GM18519 (cell line): ENCODE data around the gene TLR7.

Experiments used
- ATAC-seq: cut with Tn5 transposase; IDR thresholded peaks from one replicate; pipeline ENCODE4 v1.9.1; 2021; ENCODE audit warnings: mild to moderate bottlenecking, moderate library complexity; ENCODE audit not compliant: unreplicated experiment, low FRiP score

Gene TLR7

GRCh38 chrX:12890467-12890866, 23.6 kb downstream of the TLR7 start:
- no peak for ATAC-seq

DNA sequence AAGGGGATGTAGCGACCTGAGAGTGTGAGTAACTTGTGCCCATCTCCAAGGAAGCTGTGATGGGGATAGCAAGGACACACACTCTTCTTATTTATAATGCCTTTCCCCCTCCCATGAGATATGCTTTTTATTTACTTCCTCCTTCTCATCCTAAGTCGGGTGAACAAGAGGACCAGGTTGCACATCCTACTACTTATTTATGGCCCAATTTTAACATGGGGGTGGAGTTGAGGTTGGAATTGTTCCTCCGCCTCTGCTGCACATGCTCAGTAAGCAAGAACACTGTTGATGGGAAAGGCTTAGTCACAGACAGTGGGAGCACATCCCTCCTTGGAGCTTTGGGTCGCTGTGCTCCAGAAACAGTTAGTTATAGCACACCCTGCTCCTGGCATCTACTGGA, 24.3 kb downstream of the TLR7 start:
- ATAC-seq = no peak

DNA sequence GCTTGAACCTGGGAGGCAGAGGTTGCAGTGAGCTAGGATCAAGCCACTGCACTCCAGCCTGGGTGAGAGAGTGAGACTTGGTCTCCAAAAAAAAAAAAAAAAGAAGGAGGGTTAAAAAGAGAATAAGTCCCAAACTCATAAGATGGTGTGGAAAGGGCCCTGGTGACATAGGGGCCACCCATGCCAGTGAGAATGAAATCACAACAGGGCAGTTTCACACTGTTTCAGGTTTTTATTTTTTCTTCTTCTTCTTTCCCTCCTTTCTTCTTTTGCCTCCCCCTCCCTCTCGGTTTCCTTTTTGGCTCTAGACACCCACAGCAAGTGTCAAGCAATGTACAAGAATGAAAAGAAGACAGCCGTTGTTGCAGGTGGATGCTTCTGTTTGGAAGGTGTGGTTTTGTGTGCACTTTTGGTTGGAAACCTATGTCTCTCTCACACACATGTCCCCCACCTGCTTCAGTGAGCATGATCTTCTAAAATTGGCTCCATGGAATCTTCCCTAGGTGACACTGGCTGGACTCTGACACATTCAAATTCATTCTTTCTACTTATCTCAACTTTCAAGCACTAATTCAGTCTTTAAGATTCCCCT, 25.1 kb downstream of the TLR7 start:
- ATAC-seq = no peak

GRCh38 chrX:12892716-12893115, 25.8 kb downstream of the TLR7 start:
- no peak for ATAC-seq

DNA sequence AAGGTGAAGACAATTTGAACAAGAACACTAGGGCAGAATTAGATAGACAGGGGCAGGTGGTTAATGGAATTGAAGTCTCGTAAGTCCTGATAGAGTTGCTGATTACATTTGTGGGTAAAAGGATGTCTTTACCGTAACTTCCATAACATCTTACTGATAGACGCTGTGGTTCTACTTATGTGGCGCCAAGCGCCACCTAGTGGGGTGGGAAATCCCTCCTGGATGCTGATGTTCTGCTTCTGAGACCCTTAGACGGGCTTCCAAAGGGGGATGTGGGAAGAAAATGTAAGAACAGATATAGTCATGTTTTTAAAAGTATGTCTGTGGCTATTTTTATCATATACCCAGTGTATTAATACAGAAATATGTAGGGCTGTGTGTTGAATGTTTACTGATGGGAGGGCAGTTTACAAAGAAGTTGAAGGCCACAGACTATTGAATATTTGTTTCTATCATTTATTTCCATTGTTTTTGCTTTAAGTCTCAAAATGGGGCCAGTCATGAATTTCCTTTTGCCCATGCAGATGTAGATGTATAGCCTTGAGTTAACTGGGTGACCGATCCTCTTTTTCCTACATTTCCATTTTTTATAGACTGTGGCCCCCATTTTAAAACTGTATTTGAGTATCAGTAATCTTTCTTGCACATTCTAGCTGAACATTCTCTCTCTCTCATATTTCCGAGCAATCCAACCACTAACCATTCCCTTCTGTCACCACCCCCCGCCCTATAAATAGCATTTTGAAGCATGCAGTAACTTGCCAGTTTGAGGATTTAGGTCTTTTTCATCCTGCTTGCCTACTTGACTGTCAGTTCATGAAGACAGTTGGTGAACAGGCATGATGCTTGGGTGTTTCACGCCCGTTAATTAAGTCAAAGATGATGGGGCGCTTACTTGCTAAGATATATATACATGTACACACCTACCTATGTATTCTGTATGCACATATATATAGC, 27.5 kb downstream of the TLR7 start:
- ATAC-seq = no peak

- ATAC-seq = no peak
These were observed 29.0 kb downstream of the TLR7 start for GRCh38 chrX:12895866-12896265.

GRCh38 chrX:12896935-12897334, 30.1 kb downstream of the TLR7 start:
- ATAC-seq = no peak

DNA sequence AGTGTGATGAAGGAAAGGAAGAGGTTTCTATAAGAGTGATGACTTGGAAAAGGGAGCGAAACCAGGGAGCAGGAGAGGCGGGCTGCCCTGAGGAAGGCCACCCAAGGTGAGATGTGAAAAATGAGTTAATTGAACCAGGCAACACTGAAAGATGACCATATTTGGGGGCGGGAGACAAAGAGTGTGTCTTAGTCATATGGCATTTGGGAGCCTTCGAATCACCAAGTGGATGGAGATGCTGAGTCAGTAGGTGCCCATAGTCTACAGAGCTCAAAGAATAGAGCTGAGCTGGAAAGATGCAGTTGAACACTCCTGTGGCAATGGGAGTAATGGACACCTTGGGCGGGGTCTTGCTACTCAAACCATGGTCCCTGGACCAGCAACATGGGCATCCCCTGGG, 31.2 kb downstream of the TLR7 start:
- no peak for ATAC-seq

GRCh38 chrX:12899506-12899905, 32.6 kb downstream of the TLR7 start:
- no peak for ATAC-seq

- no peak for ATAC-seq
These were observed 34.6 kb downstream of the TLR7 start for GRCh38 chrX:12901486-12901885.

DNA sequence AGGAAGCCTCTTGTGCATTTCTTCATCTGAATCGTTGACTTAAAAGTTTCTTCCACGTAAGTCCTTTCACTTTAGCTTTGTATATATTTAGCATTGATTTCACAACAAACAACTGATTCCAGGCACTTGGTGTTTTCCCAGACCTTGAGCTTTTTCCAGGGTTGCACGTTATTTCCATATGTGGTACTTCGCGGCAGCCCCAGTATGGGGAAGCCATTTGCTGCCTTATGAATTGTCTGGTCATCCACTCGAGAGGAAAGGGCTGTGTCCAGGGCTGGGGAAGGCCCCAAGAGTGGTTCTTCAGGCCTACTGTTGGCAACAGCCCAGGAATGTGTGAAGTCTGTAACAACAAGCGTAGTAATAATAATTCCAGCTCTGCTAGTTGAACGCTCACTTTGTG, 36.8 kb downstream of the TLR7 start:
- no peak for ATAC-seq

DNA sequence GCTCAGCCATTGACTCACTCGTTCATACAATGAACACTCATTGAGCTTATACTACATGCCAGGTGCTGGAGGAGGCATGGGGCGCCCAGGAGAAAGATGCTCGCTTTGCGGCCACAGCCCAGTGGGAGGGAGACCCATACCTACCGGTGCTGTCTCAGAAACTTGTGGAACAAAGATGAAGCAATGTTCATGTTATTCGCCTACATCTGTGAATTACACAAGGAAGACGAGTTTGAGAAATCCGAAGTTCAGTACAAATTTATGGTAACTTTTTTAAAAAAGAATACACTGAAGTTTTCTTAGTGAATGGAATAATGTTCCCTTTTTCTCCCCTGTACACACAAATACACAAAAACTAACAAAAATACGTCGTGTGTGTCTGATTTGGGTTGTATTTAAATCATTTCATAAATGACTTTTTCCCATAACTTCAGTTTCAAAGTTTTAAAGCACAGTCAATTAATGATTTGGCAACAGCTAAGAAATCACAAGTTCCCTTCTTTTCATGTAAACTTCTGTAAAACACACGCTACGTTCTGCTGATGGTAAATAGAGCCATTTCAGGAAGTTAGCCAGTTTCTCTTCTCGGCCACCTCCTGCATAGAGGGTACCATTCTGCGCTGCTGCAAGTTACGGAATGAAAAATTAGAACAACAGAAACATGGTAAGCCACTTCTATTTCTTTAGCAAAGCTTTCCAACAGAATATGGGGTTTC, 39.3 kb downstream of the TLR7 start, which contains the start of gene TLR8:
TSS of gene TLR8 (plus strand) at position 575 of the 716 bp plus-strand sequence. CDS start at position 662, 87 bp downstream.
- ATAC-seq = no peak

DNA sequence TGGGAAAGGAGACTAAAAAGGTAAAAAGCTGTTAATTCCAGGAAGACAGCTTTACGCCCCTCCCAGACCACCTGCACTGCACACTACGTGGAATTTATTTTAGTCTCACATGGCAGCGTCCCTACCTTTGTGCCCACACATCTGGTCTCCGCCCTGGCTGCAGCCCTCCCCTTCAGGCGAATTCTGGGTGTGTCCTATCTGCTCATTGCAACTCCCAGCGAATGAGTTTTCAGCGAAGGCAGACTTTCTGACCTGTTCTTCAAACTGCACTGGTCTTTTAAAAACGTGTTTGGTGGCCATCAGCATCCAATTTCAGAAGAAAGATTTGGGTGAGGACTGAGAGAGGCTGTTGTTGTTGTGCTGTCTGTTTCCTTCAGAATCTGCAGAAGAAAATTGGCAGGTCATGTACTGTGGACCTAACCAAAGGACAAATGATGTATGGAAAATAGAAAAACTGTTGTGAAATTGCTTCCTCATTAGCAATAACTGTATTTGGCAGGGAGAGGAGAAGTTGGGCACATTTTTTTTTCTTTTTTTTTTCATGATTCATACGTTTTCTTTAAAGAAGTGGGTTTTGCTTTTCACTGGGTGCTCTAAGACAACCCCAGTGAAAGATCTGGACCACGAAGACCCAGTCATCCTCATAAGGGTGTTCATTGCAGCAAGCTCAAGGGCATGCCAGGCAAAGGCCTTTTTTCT, 43.7 kb downstream of the TLR7 start:
- no peak for ATAC-seq

GRCh38 chrX:12911122-12911470, 44.2 kb downstream of the TLR7 start:
- no peak for ATAC-seq

- no peak for ATAC-seq
These were observed 46.1 kb downstream of the TLR7 start for GRCh38 chrX:12912791-12913482.

GRCh38 chrX:12917753-12918152, 50.9 kb downstream of the TLR7 start:
- no peak for ATAC-seq

DNA sequence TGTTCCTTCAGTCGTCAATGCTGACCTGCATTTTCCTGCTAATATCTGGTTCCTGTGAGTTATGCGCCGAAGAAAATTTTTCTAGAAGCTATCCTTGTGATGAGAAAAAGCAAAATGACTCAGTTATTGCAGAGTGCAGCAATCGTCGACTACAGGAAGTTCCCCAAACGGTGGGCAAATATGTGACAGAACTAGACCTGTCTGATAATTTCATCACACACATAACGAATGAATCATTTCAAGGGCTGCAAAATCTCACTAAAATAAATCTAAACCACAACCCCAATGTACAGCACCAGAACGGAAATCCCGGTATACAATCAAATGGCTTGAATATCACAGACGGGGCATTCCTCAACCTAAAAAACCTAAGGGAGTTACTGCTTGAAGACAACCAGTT, 52.2 kb downstream of the TLR7 start:
- no peak for ATAC-seq

DNA sequence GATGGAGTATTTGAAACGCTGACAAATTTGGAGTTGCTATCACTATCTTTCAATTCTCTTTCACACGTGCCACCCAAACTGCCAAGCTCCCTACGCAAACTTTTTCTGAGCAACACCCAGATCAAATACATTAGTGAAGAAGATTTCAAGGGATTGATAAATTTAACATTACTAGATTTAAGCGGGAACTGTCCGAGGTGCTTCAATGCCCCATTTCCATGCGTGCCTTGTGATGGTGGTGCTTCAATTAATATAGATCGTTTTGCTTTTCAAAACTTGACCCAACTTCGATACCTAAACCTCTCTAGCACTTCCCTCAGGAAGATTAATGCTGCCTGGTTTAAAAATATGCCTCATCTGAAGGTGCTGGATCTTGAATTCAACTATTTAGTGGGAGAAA, 52.7 kb downstream of the TLR7 start:
- no peak for ATAC-seq

DNA sequence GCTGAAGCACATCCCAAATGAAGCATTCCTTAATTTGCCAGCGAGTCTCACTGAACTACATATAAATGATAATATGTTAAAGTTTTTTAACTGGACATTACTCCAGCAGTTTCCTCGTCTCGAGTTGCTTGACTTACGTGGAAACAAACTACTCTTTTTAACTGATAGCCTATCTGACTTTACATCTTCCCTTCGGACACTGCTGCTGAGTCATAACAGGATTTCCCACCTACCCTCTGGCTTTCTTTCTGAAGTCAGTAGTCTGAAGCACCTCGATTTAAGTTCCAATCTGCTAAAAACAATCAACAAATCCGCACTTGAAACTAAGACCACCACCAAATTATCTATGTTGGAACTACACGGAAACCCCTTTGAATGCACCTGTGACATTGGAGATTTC, 54.1 kb downstream of the TLR7 start:
- ATAC-seq = no peak

GRCh38 chrX:12921886-12922598, 55.2 kb downstream of the TLR7 start:
- no peak for ATAC-seq
